Endodermal cell (in vitro differentiated cells): ENCODE measurements around the gene UTRN. TPM values are rescaled to one million over a fixed set of nuclear protein-coding genes. Genes with fewer than 3 reads are reported as not detected.

ENCODE experiments used
- DNase-seq: peaks from one replicate; pipeline ENCODE4 v3.0.0-alpha.2; 2017
- H3K27ac ChIP-seq: 2 replicates; pipeline ENCODE4 v1.5.1; 2013; ENCODE audit warnings: mild to moderate bottlenecking, low read depth, low read length, moderate library complexity
- H3K27me3 ChIP-seq: 2 replicates; pipeline ENCODE4 v1.6.1; 2013; ENCODE audit warnings: mild to moderate bottlenecking, low read length, moderate library complexity; ENCODE audit not compliant: insufficient read depth, control insufficient read depth, poor library complexity, severe bottlenecking
- H3K36me3 ChIP-seq: 2 replicates; pipeline ENCODE4 v1.7.0; 2013; ENCODE audit warnings: mild to moderate bottlenecking, low read length, moderate library complexity; ENCODE audit not compliant: control insufficient read depth, insufficient read depth
- H3K4me1 ChIP-seq: one replicate; pipeline ENCODE4 v1.7.0; 2013; ENCODE audit warnings: low read length; ENCODE audit not compliant: control insufficient read depth, insufficient read depth
- H3K4me3 ChIP-seq: 2 replicates; pipeline ENCODE4 v1.5.1; 2013; ENCODE audit warnings: mild to moderate bottlenecking, low read length, moderate library complexity
- H3K9ac ChIP-seq: 2 replicates; pipeline ENCODE4 v1.6.1; 2013; ENCODE audit warnings: mild to moderate bottlenecking, low read length, moderate library complexity; ENCODE audit not compliant: poor library complexity, severe bottlenecking; ENCODE audit errors: extremely low read depth
- H3K9me3 ChIP-seq: 2 replicates; pipeline ENCODE4 v1.6.1; 2013; ENCODE audit warnings: mild to moderate bottlenecking, low read length, moderate library complexity; ENCODE audit not compliant: control insufficient read depth
- H3K27ac Mint-ChIP-seq: 2 replicates; pipeline ENCODE4 v1.8.0; 2020; ENCODE audit warnings: mixed read lengths
- H3K27me3 Mint-ChIP-seq: 2 replicates; pipeline ENCODE4 v1.8.0; 2021; ENCODE audit warnings: mild to moderate bottlenecking, mixed read lengths; ENCODE audit not compliant: insufficient read depth
- H3K36me3 Mint-ChIP-seq: 2 replicates; pipeline ENCODE4 v1.8.0; 2020; ENCODE audit warnings: low read depth, mixed read lengths
- H3K4me1 Mint-ChIP-seq: 2 replicates; pipeline ENCODE4 v1.8.0; 2020; ENCODE audit warnings: mixed read lengths
- H3K4me3 Mint-ChIP-seq: 2 replicates; pipeline ENCODE4 v1.8.0; 2020; ENCODE audit warnings: mild to moderate bottlenecking, moderate library complexity, mixed read lengths
- H3K9me3 Mint-ChIP-seq: 2 replicates; pipeline ENCODE4 v1.8.0; 2020; ENCODE audit warnings: mild to moderate bottlenecking, mixed read lengths
- CTCF ChIP-seq: fragments of 200-600 bp; sonication (generic); conservative IDR thresholded peaks from 2 replicates; pipeline ENCODE4 v1.5.0; 2021; ENCODE audit warnings: antibody characterized with exemption, mild to moderate bottlenecking
- WGBS, 2 experiments: methylation state at CpG; one replicate each; pipeline versions ENCODE4 v1.1.5 to v1.1.7; 2013; ENCODE audit warnings: missing lambda C conversion rate in 2 of 2, mixed read lengths in 1 of 2; ENCODE audit not compliant: insufficient coverage in 1 of 2, insufficient read length in 1 of 2; 5-methylcytosine and 5-hydroxymethylcytosine counted together
- total RNA-seq, 2 donors: library from RNA; stranded (reverse); fragmentation: NEBNext Ultra II Directional in 1 of 2; extraction: Animal tissue kit (Norgen Biotek cat#: 25700) in 1 of 2; gene quantifications; 2 replicates in 1 of 2; 3 replicates in 1 of 2; pipeline ENCODE4 v1.2.1, GENCODE V29; 2021

Gene UTRN
- total RNA-seq, 2 donors from 2014 or later, result 67.7 to 79.7 TPM

GRCh38 chr6:144295211-144295610, 10.1 kb downstream of the UTRN start:
- H3K4me3 ChIP-seq, result no peak overlapping the region
- peaks cover 19% of the 10 kb centered on the region for H3K9me3 ChIP-seq
- H3K4me1 ChIP-seq, result no peaks in the 10 kb centered on the region
- H3K9me3 Mint-ChIP-seq, result peaks cover 13% of the 10 kb centered on the region
- H3K9ac ChIP-seq, result no peak overlapping the region
- no peak for DNase-seq
- peaks cover 39% of the 10 kb centered on the region for H3K36me3 Mint-ChIP-seq
- H3K27ac Mint-ChIP-seq, result no peak overlapping the region
- WGBS, 2 experiments, result 91% methylated on average over 1 of the region's 2 CpGs; no CpG with 5 or more reads in 1 of the 2 experiments
- H3K27me3 Mint-ChIP-seq, result no peaks in the 10 kb centered on the region
- no peak overlapping the region for H3K4me3 Mint-ChIP-seq
- no peak overlapping the region for H3K27ac ChIP-seq
- H3K27me3 ChIP-seq, result no peaks in the 10 kb centered on the region
- no peak for TF ChIP-seq CTCF
- H3K4me1 Mint-ChIP-seq, result peaks cover 9% of the 10 kb centered on the region
- H3K36me3 ChIP-seq, result peaks cover 57% of the 10 kb centered on the region

GRCh38 chr6:144295981-144296767, 11.0 kb downstream of the UTRN start:
- no peak overlapping the region for H3K4me3 ChIP-seq
- no peak overlapping the region for H3K27ac ChIP-seq
- H3K27me3 Mint-ChIP-seq, result peaks cover 3% of the 10 kb centered on the region
- peaks cover 13% of the 10 kb centered on the region for H3K9me3 Mint-ChIP-seq
- H3K4me1 ChIP-seq, result no peaks in the 10 kb centered on the region
- peaks cover 9% of the 10 kb centered on the region for H3K4me1 Mint-ChIP-seq
- TF ChIP-seq CTCF, result no peak
- H3K9me3 ChIP-seq, result peaks cover 19% of the 10 kb centered on the region
- WGBS, 2 experiments, result 96 to 100% methylated on average over 4 to 7 of the region's 7 CpGs
- H3K36me3 ChIP-seq, result peaks cover 53% of the 10 kb centered on the region
- no peak for DNase-seq
- H3K9ac ChIP-seq, result no peak overlapping the region
- no peaks in the 10 kb centered on the region for H3K27me3 ChIP-seq
- no peak overlapping the region for H3K4me3 Mint-ChIP-seq
- H3K36me3 Mint-ChIP-seq, result peaks cover 33% of the 10 kb centered on the region
- no peak overlapping the region for H3K27ac Mint-ChIP-seq

- no peak overlapping the region for H3K27ac Mint-ChIP-seq
- peaks cover 9% of the 10 kb centered on the region for H3K4me1 Mint-ChIP-seq
Measured at GRCh38 chr6:144296973-144297372, 11.8 kb downstream of the UTRN start.

More at GRCh38 chr6:144296973-144297372, 11.8 kb downstream of the UTRN start:
- H3K4me3 Mint-ChIP-seq, result no peak overlapping the region
- peaks cover 49% of the 10 kb centered on the region for H3K36me3 ChIP-seq
- 95% methylated on average over 2 of the region's 2 CpGs; no CpG with 5 or more reads in 1 of the 2 experiments for WGBS, 2 experiments
- H3K9me3 Mint-ChIP-seq, result peaks cover 13% of the 10 kb centered on the region
- no peak overlapping the region for H3K9ac ChIP-seq
- no peak overlapping the region for H3K4me3 ChIP-seq
- no peak overlapping the region for H3K27ac ChIP-seq
- TF ChIP-seq CTCF, result no peak
- no peak for DNase-seq
- H3K27me3 Mint-ChIP-seq, result peaks cover 8% of the 10 kb centered on the region
- H3K27me3 ChIP-seq, result no peaks in the 10 kb centered on the region
- no peaks in the 10 kb centered on the region for H3K4me1 ChIP-seq
- H3K9me3 ChIP-seq, result peaks cover 19% of the 10 kb centered on the region
- peaks cover 37% of the 10 kb centered on the region for H3K36me3 Mint-ChIP-seq
